Nephron (organoid): ENCODE measurements around the gene FAM50B.

Experiments used
- H3K27ac Mint-ChIP-seq, 3 experiments: 2 replicates each; pipeline ENCODE4 v1.8.0; 2020; ENCODE audit warnings: mixed read lengths in 3 of 3, mild to moderate bottlenecking in 2 of 3, moderate library complexity in 1 of 3
- H3K27me3 Mint-ChIP-seq: 2 replicates; pipeline ENCODE4 v1.8.0; 2021; ENCODE audit warnings: low read depth, mild to moderate bottlenecking, moderate library complexity, mixed read lengths
- H3K36me3 Mint-ChIP-seq: 2 replicates; pipeline ENCODE4 v1.8.0; 2020; ENCODE audit warnings: low read depth, mixed read lengths
- H3K4me1 Mint-ChIP-seq: 2 replicates; pipeline ENCODE4 v1.8.0; 2020; ENCODE audit warnings: mixed read lengths
- H3K4me3 Mint-ChIP-seq, 3 experiments: 2 replicates each; pipeline ENCODE4 v1.8.0; 2020; ENCODE audit warnings: mild to moderate bottlenecking in 3 of 3, mixed read lengths in 3 of 3, moderate library complexity in 2 of 3
- H3K9me3 Mint-ChIP-seq: 2 replicates; pipeline ENCODE4 v1.8.0; 2020; ENCODE audit warnings: mixed read lengths
- TF ChIP-seq, protein P1 (sequence below), 3 experiments: fragments of 200-600 bp; sonication (generic); IDR thresholded peaks; one replicate each; pipeline ENCODE4 v1.5.0; 2021; ENCODE audit warnings: antibody characterized with exemption in 3 of 3; ENCODE audit not compliant: unreplicated experiment in 3 of 3

FAM50B gene

DNA sequence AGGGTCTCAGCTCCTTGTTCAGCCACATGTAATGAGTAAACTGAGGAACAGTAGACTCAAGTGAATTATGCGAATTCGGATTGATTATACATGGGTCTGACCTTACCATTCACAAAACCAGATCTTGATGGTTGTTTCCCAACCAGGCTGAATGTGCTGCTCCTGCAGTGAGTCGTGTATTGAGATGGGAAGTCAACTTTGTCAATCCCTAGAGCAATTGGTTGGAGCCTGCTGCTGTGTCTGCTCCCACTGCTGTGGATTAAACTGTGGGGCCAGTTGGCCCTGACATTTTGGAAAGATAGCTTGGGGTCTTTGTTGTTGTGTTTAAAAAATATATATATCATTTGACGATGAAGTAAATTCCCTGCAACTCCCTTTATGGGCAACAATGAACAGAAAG lies 23.9 kb downstream of the FAM50B start:
- H3K4me1 Mint-ChIP-seq = peaks cover 11% of the 10 kb centered on the region
- no peak overlapping the region for H3K27ac Mint-ChIP-seq
- no peaks in the 10 kb centered on the region for H3K36me3 Mint-ChIP-seq
- no peak overlapping the region for H3K4me3 Mint-ChIP-seq
- no peaks in the 10 kb centered on the region for H3K9me3 Mint-ChIP-seq
- H3K27me3 Mint-ChIP-seq = peaks cover 4% of the 10 kb centered on the region
- TF ChIP-seq, protein P1, sequence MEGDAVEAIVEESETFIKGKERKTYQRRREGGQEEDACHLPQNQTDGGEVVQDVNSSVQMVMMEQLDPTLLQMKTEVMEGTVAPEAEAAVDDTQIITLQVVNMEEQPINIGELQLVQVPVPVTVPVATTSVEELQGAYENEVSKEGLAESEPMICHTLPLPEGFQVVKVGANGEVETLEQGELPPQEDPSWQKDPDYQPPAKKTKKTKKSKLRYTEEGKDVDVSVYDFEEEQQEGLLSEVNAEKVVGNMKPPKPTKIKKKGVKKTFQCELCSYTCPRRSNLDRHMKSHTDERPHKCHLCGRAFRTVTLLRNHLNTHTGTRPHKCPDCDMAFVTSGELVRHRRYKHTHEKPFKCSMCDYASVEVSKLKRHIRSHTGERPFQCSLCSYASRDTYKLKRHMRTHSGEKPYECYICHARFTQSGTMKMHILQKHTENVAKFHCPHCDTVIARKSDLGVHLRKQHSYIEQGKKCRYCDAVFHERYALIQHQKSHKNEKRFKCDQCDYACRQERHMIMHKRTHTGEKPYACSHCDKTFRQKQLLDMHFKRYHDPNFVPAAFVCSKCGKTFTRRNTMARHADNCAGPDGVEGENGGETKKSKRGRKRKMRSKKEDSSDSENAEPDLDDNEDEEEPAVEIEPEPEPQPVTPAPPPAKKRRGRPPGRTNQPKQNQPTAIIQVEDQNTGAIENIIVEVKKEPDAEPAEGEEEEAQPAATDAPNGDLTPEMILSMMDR (IDR thresholded peaks at IDR 0.05; ENCODE audit: unreplicated experiment in 3 of 3) = no peak

- peaks cover 7% of the 10 kb centered on the region for H3K27me3 Mint-ChIP-seq
- TF ChIP-seq, protein P1 (IDR thresholded peaks at IDR 0.05; ENCODE audit: unreplicated experiment in 3 of 3) = no peak
These were observed 24.9 kb downstream of the FAM50B start for GRCh38 chr6:3874069-3874468.

DNA sequence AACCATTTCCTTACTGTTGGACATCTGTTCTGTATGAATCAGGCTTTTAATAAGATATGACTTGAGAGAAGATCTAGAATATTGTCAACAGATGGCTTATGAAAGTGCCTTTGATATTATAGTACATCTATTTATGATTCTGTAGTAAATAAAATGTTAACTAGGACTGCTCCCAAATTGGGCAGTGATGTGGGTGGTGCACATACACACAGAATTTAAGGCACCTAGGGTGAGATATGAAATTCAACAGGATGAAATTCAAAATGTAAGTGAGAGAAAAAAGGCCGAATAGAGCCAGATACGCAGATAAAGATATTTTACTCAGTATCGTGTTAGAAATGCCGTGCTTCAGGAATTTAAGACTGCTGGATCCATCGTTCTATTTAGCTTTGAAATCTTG lies 26.3 kb downstream of the FAM50B start:
- no peaks in the 10 kb centered on the region for H3K9me3 Mint-ChIP-seq
- H3K27ac Mint-ChIP-seq = no peak overlapping the region
- H3K36me3 Mint-ChIP-seq = no peaks in the 10 kb centered on the region
- TF ChIP-seq, protein P1 (IDR thresholded peaks at IDR 0.05; ENCODE audit: unreplicated experiment in 3 of 3) = no peak
- H3K27me3 Mint-ChIP-seq = peaks cover 3% of the 10 kb centered on the region
- no peaks in the 10 kb centered on the region for H3K4me1 Mint-ChIP-seq
- H3K4me3 Mint-ChIP-seq = no peak overlapping the region

More at GRCh38 chr6:3874069-3874468, 24.9 kb downstream of the FAM50B start:
- H3K36me3 Mint-ChIP-seq = no peaks in the 10 kb centered on the region
- H3K9me3 Mint-ChIP-seq = no peaks in the 10 kb centered on the region
- no peak overlapping the region for H3K4me3 Mint-ChIP-seq
- peaks cover 6% of the 10 kb centered on the region for H3K4me1 Mint-ChIP-seq
- H3K27ac Mint-ChIP-seq = no peak overlapping the region

GRCh38 chr6:3876101-3876500 lies 26.9 kb downstream of the FAM50B start:
- TF ChIP-seq, protein P1 (IDR thresholded peaks at IDR 0.05; ENCODE audit: unreplicated experiment in 3 of 3) = no peak
- H3K4me1 Mint-ChIP-seq = no peaks in the 10 kb centered on the region

DNA sequence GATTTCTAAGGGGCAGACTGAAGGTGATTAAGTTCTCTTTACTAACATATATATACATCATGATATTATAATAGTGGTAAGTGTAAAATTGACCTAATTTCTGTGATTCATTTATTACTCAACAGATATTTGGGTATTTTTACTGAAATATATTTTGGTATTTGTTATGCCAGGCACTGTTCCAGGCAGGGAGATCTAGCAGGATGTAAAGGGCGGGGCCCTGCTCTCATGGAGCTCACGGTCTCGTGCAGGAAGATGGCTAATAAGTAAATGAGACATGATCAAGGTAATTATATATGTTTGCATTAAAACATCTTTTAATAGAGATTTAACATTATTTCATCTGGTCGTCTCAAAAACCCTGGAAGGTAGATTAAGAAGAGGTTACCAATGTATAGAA lies 27.7 kb downstream of the FAM50B start:
- TF ChIP-seq, protein P1 (IDR thresholded peaks at IDR 0.05; ENCODE audit: unreplicated experiment in 3 of 3) = no peak
- Mint-ChIP-seq H3K4me1 (no peaks in the 10 kb centered on the region), H3K36me3 (no peaks in the 10 kb centered on the region), H3K27ac (no peak overlapping the region), H3K4me3 (no peak overlapping the region), H3K27me3 (peaks cover 7% of the 10 kb centered on the region), H3K9me3 (no peaks in the 10 kb centered on the region)

More at GRCh38 chr6:3876101-3876500, 26.9 kb downstream of the FAM50B start:
- no peak overlapping the region for H3K4me3 Mint-ChIP-seq
- peaks cover 3% of the 10 kb centered on the region for H3K27me3 Mint-ChIP-seq
- H3K9me3 Mint-ChIP-seq = no peaks in the 10 kb centered on the region
- no peak overlapping the region for H3K27ac Mint-ChIP-seq
- H3K36me3 Mint-ChIP-seq = no peaks in the 10 kb centered on the region

DNA sequence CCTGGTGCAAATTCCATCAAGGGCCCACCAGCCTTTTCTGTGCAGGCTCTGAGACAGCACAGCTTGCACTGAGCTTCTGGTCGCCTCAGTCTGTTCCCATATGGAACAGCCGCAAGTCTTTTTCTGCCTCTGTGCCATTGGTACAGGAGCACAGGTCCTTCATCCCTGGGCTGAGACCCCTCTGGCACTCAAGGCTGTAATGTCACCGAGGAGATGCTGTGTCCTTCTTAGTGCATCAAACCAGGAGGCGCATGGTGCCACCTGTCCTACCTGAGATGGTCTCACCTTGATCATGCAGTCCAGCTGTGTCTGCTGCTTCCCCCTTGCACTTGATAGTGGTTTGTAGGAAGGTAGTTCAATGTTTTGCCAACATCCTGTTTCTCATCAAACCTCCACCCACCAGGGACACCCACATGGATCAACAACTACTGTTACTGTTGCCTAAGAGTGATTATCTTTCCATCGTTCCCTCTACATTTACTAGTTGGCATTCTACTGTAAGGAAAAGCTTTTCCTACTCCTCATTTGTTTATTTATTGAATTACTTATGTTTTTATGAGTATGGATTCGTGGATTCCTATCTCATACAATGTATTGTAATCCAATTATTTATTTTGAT lies 29.0 kb downstream of the FAM50B start:
- Mint-ChIP-seq H3K9me3 (no peaks in the 10 kb centered on the region), H3K4me3 (no peak overlapping the region), H3K4me1 (peaks cover 7% of the 10 kb centered on the region), H3K36me3 (no peaks in the 10 kb centered on the region), H3K27me3 (peaks cover 8% of the 10 kb centered on the region), H3K27ac (no peak overlapping the region)
- TF ChIP-seq, protein P1 (IDR thresholded peaks at IDR 0.05; ENCODE audit: unreplicated experiment in 3 of 3) = no peak
